IMR-90 (cell line): ENCODE data around the gene CRISPLD2. TPM values are rescaled to one million over a fixed set of nuclear protein-coding genes. Genes with fewer than 3 reads are reported as not detected.

Experiments used
- ATAC-seq: fragments of 200-7000 bp; cut with Tn5 transposase; 2 replicates; pipeline ENCODE4 v1.9.1; 2020; ENCODE audit warnings: low read depth, mild to moderate bottlenecking, moderate library complexity
- BruUV-seq: library from RNA; stranded (reverse); fragments of 400-500 nt; replicated peaks from 2 replicates; lab custom pipeline; 2021; lab: Mats Ljungman, UMichigan
- CTCF ChIA-PET: fragments of 300-600 bp; formaldehyde crosslinking; extraction: SDS; loops from one replicate; lab custom pipeline; 2021; ENCODE audit warnings: antibody characterized with exemption; lab: Yijun Ruan, JAX
- POLR2A ChIA-PET: fragments of 300-600 bp; sonication (Branson Sonifier 250); formaldehyde crosslinking; loops from one replicate; lab custom pipeline; 2022; ENCODE audit warnings: antibody characterized with exemption; ENCODE audit not compliant: unreplicated experiment; lab: Charles Lee
- DNase-seq: peaks from one replicate; pipeline ENCODE4 v3.0.0; 2013
- H2AFZ ChIP-seq: replicated peaks from 2 replicates; pipeline ENCODE3; 2013; ENCODE audit warnings: low read length, mild to moderate bottlenecking; ENCODE audit not compliant: poor library complexity
- H2AK5ac ChIP-seq: 2 replicates; pipeline ENCODE4 v1.6.1; 2013; ENCODE audit warnings: low read depth, low read length, inconsistent platforms
- H2AK9ac ChIP-seq: replicated peaks from 2 replicates; pipeline ENCODE3; 2013; ENCODE audit warnings: mild to moderate bottlenecking, low read depth, low read length, moderate library complexity; ENCODE audit not compliant: poor library complexity
- H2BK120ac ChIP-seq: 2 replicates; pipeline ENCODE4 v1.6.1; 2013; ENCODE audit warnings: low read depth, low read length, inconsistent platforms
- H2BK15ac ChIP-seq: 3 replicates; pipeline ENCODE4 v1.6.1; 2013; ENCODE audit warnings: low read depth, low read length, inconsistent platforms
- H2BK20ac ChIP-seq: 2 replicates; pipeline ENCODE4 v1.6.1; 2013; ENCODE audit warnings: low read depth, mild to moderate bottlenecking, inconsistent platforms, low read length, moderate library complexity
- H2BK5ac ChIP-seq: 2 replicates; pipeline ENCODE4 v1.6.1; 2013; ENCODE audit warnings: mild to moderate bottlenecking, low read depth, low read length, inconsistent platforms; ENCODE audit not compliant: poor library complexity, severe bottlenecking
- H3K14ac ChIP-seq: replicated peaks from 2 replicates; pipeline ENCODE4 v1.6.1; 2013; ENCODE audit warnings: low read depth, low read length, inconsistent platforms
- H3K18ac ChIP-seq: 2 replicates; pipeline ENCODE4 v1.6.1; 2013; ENCODE audit warnings: low read depth, low read length, control low read depth
- H3K23ac ChIP-seq: 2 replicates; pipeline ENCODE4 v1.6.1; 2013; ENCODE audit warnings: low read depth, low read length, inconsistent platforms
- H3K27ac ChIP-seq: 2 replicates; pipeline ENCODE4 v1.5.1; 2013; ENCODE audit warnings: mild to moderate bottlenecking, control low read depth, low read length; ENCODE audit not compliant: insufficient read depth
- H3K27me3 ChIP-seq: 2 replicates; pipeline ENCODE4 v1.6.1; 2013; ENCODE audit warnings: low read length; ENCODE audit not compliant: control insufficient read depth, insufficient read depth
- H3K36me3 ChIP-seq: 2 replicates; pipeline ENCODE4 v1.6.1; 2013; ENCODE audit warnings: low read length, mixed read lengths; ENCODE audit not compliant: control insufficient read depth, insufficient read depth
- H3K4ac ChIP-seq: 2 replicates; pipeline ENCODE4 v1.6.1; 2013; ENCODE audit warnings: low read depth, low read length, inconsistent platforms
- H3K4me1 ChIP-seq: 2 replicates; pipeline ENCODE4 v1.6.1; 2013; ENCODE audit warnings: low read length, mixed read lengths; ENCODE audit not compliant: control insufficient read depth, insufficient read depth
- H3K4me2 ChIP-seq: 2 replicates; pipeline ENCODE4 v1.6.1; 2013; ENCODE audit warnings: low read depth, mild to moderate bottlenecking, control low read depth, low read length, moderate library complexity
- H3K4me3 ChIP-seq: 2 replicates; pipeline ENCODE4 v1.5.1; 2013; ENCODE audit warnings: low read depth, mild to moderate bottlenecking, control low read depth, low read length, moderate library complexity; ENCODE audit not compliant: insufficient read depth
- H3K56ac ChIP-seq: 2 replicates; pipeline ENCODE4 v1.6.1; 2013; ENCODE audit warnings: low read length, inconsistent platforms; ENCODE audit not compliant: insufficient read depth; ENCODE audit errors: extremely low read depth
- H3K79me1 ChIP-seq, 2 experiments: 2 replicates each; pipeline ENCODE4 v1.6.1; 2013; ENCODE audit warnings: low read length in 2 of 2, inconsistent platforms in 1 of 2, low read depth in 1 of 2
- H3K9ac ChIP-seq: 2 replicates; pipeline ENCODE4 v1.6.1; 2013; ENCODE audit warnings: low read depth, low read length, control low read depth
- H3K9me1 ChIP-seq: 2 replicates; pipeline ENCODE4 v1.6.1; 2013; ENCODE audit warnings: low read length, inconsistent platforms; ENCODE audit not compliant: insufficient read depth
- H3K9me3 ChIP-seq: 2 replicates; pipeline ENCODE4 v1.6.1; 2013; ENCODE audit warnings: low read length; ENCODE audit not compliant: control insufficient read depth, insufficient read depth
- H4K20me1 ChIP-seq: 2 replicates; pipeline ENCODE4 v1.6.1; 2013; ENCODE audit warnings: low read length, inconsistent platforms; ENCODE audit not compliant: insufficient read depth
- H4K5ac ChIP-seq: 2 replicates; pipeline ENCODE4 v1.6.1; 2013; ENCODE audit warnings: mild to moderate bottlenecking, low read depth, low read length, control low read depth
- H4K8ac ChIP-seq, 2 experiments: 2 replicates each; pipeline ENCODE4 v1.6.1; 2013; ENCODE audit warnings: low read depth in 2 of 2, low read length in 2 of 2, control low read depth in 1 of 2, inconsistent platforms in 1 of 2
- H4K91ac ChIP-seq: 2 replicates; pipeline ENCODE4 v1.6.1; 2013; ENCODE audit warnings: low read depth, low read length, inconsistent platforms; ENCODE audit not compliant: insufficient read depth
- BHLHE40 ChIP-seq: fragments of 150-350 bp; IDR thresholded peaks from 2 replicates; pipeline ENCODE4 v1.6.1; 2016; ENCODE audit warnings: mild to moderate bottlenecking, low read depth, low read length
- CEBPB ChIP-seq: IDR thresholded peaks from 2 replicates; pipeline ENCODE4 v1.6.1; 2012; ENCODE audit warnings: low read depth, low read length, improper control_type of control experiment
- CHD1 ChIP-seq: IDR thresholded peaks from 2 replicates; pipeline ENCODE4 v1.6.1; 2012; ENCODE audit warnings: low read depth, low read length, improper control_type of control experiment
- CTCF ChIP-seq: conservative IDR thresholded peaks from 2 replicates; pipeline ENCODE4 v1.5.1; 2012; ENCODE audit warnings: mild to moderate bottlenecking, low read depth, low read length, improper control_type of control experiment
- ELK1 ChIP-seq: fragments of 150-350 bp; IDR thresholded peaks from 2 replicates; pipeline ENCODE4 v1.6.1; 2016; ENCODE audit warnings: low read depth, mild to moderate bottlenecking, low read length, moderate library complexity, borderline replicate concordance
- FOS ChIP-seq: fragments of 150-350 bp; IDR thresholded peaks from 2 replicates; pipeline ENCODE4 v1.6.1; 2016; ENCODE audit warnings: low read depth, low read length
- MAFK ChIP-seq: IDR thresholded peaks from 2 replicates; pipeline ENCODE4 v1.6.1; 2012; ENCODE audit warnings: low read depth, low read length, improper control_type of control experiment
- MAZ ChIP-seq: IDR thresholded peaks from 2 replicates; pipeline ENCODE4 v1.6.1; 2012; ENCODE audit warnings: low read depth, mild to moderate bottlenecking, low read length, improper control_type of control experiment, moderate library complexity, borderline replicate concordance
- MXI1 ChIP-seq: IDR thresholded peaks from 2 replicates; pipeline ENCODE4 v1.6.1; 2012; ENCODE audit warnings: low read depth, mild to moderate bottlenecking, low read length, moderate library complexity, borderline replicate concordance
- NFE2L2 ChIP-seq: fragments of 150-350 bp; IDR thresholded peaks from 2 replicates; pipeline ENCODE4 v1.6.1; 2016; ENCODE audit warnings: low read depth, mild to moderate bottlenecking, low read length
- POLR2A ChIP-seq: IDR thresholded peaks from 2 replicates; pipeline ENCODE4 v1.6.1; 2012; ENCODE audit warnings: mild to moderate bottlenecking, low read depth, low read length
- RAD21 ChIP-seq: IDR thresholded peaks from 2 replicates; pipeline ENCODE4 v1.6.1; 2012; ENCODE audit warnings: low read length, improper control_type of control experiment
- RCOR1 ChIP-seq: IDR thresholded peaks from 2 replicates; pipeline ENCODE4 v1.6.1; 2012; ENCODE audit warnings: mild to moderate bottlenecking, low read length, improper control_type of control experiment; ENCODE audit not compliant: insufficient replicate concordance
- RFX5 ChIP-seq: IDR thresholded peaks from 2 replicates; pipeline ENCODE4 v1.8.0; 2012; ENCODE audit warnings: low read depth, mild to moderate bottlenecking, low read length, moderate library complexity
- SMC3 ChIP-seq: fragments of 150-350 bp; IDR thresholded peaks from 2 replicates; pipeline ENCODE4 v1.6.1; 2016; ENCODE audit warnings: low read depth, mild to moderate bottlenecking, antibody characterized with exemption, low read length, moderate library complexity
- USF2 ChIP-seq: fragments of 150-350 bp; IDR thresholded peaks from 2 replicates; pipeline ENCODE4 v1.6.1; 2017; ENCODE audit warnings: mild to moderate bottlenecking, antibody characterized with exemption, low read length, low read depth
- WGBS, 2 experiments: methylation state at CpG; one replicate each; pipeline versions ENCODE4 v1.1.5 to v1.1.7; 2013; ENCODE audit warnings: missing lambda C conversion rate in 2 of 2; ENCODE audit not compliant: insufficient read length in 1 of 2; ENCODE audit errors: extremely low coverage in 2 of 2; 5-methylcytosine and 5-hydroxymethylcytosine counted together
- dilution Hi-C: fragments of 300-500 bp; cut with HindIII; formaldehyde crosslinking; loops from one replicate; pipeline ENCODE4 v1.14.3; 2018; ENCODE audit warnings: low sequenced_read_pairs; ENCODE audit not compliant: unreplicated experiment
- in situ Hi-C: fragments of 300-500 bp; cut with MboI; formaldehyde crosslinking; loops from 3 replicates; pipeline ENCODE4 v1.14.3; 2019; ENCODE audit warnings: low sequenced_read_pairs, inconsistent platforms, mixed read lengths
- intact Hi-C: fragments of 100-400 bp; cut with micrococcal nuclease; formaldehyde crosslinking; loops from 2 replicates; pipeline ENCODE4 v1.10.0; 2022
- polyA plus RNA-seq, 3 experiments: library from polyadenylated mRNA; depleted of rRNA; stranded (reverse); fragments of >200 nt; gene quantifications; 2 replicates each; pipeline ENCODE4 v1.2.3, GENCODE V29; 2012; ENCODE audit warnings: low replicate concordance in 1 of 3
- total RNA-seq: library from RNA; depleted of rRNA; stranded (reverse); fragments of >200 nt; gene quantifications from 2 replicates; pipeline ENCODE4 v1.2.3, GENCODE V29; 2012

The CRISPLD2 gene
- total and polyA plus RNA-seq, 2 of the 4 experiments (the other 2 are of a cell fraction), result 23.1 to 37.5 TPM

GRCh38 chr16:84955427-84955826 is 135.6 kb downstream of the CRISPLD2 start:
- Histone ChIP-seq H3K18ac (no peak overlapping the region), H2BK120ac (no peak overlapping the region), H3K14ac (no peak overlapping the region), H2AK9ac (no peak overlapping the region), H3K9me3 (no peaks in the 10 kb centered on the region), H2BK15ac (no peak overlapping the region), H3K9ac (no peak overlapping the region), H2AK5ac (no peak overlapping the region), H3K23ac (no peak overlapping the region), H3K9me1 (no peaks in the 10 kb centered on the region; the same call in 1 of the 2 replicates), H2BK20ac (no peak overlapping the region), H3K4ac (no peak overlapping the region), H2AFZ (no peak overlapping the region), H4K5ac (no peak overlapping the region), H4K8ac (no peak overlapping the region), H3K79me1 (no peaks in the 10 kb centered on the region), H2BK5ac (no peak overlapping the region), H4K91ac (no peak overlapping the region), H4K20me1 (no peaks in the 10 kb centered on the region; the same call in 1 of the 2 replicates), H3K4me3 (no peak overlapping the region), H3K27me3 (no peaks in the 10 kb centered on the region), H3K4me1 (peaks cover 4% of the 10 kb centered on the region; the same call in 1 of the 2 replicates), H3K4me2 (no peak overlapping the region), H3K27ac (no peak overlapping the region), H3K56ac (no peak overlapping the region), H3K36me3 (no peaks in the 10 kb centered on the region)
- DNase-seq (no peak), ATAC-seq (no peak)
- POLR2A ChIA-PET, result no interaction called here
- intact Hi-C loops, result no loop called here
- CTCF ChIA-PET, result no interaction called here
- no TSS peak for BruUV-seq
- in situ Hi-C loops, result loop anchor here (25.0 kb wide), 1 partner anchor 318 kb away; the partner anchor contains the start of gene KLHL36
- 85% methylated on average over 4 of the region's 6 CpGs; no CpG with 5 or more reads in 1 of the 2 experiments for WGBS, 2 experiments
- dilution Hi-C loops, result no loop called here
- no peak for TF ChIP-seq MXI1
- no peak for TF ChIP-seq POLR2A
- no peak for TF ChIP-seq RCOR1
- TF ChIP-seq RAD21, result no peak
- TF ChIP-seq ELK1, result no peak
- TF ChIP-seq CHD1, result no peak
- TF ChIP-seq FOS, result no peak
- no peak for TF ChIP-seq CEBPB
- no peak for TF ChIP-seq SMC3
- TF ChIP-seq NFE2L2, result no peak
- TF ChIP-seq CTCF, result no peak
- no peak for TF ChIP-seq MAFK
- TF ChIP-seq MAZ, result no peak
- TF ChIP-seq RFX5, result no peak
- TF ChIP-seq USF2, result no peak
- TF ChIP-seq BHLHE40, result no peak
